Activated T-helper 1 cell treated with anti-CD3 and anti-CD28 coated beads, Interleukin-12 subunit alpha, Interleukin-12 subunit beta, Interleukin-2, Interleukin-4 antibody, amounts not matched to agents 30 ng/mL and 10 ng/mL and 1 ng/mL, durations not matched to agents 14 hours and 24 hours and 36 hours (primary cell): ENCODE data around the gene SBF1. TPM values are rescaled to one million over a fixed set of nuclear protein-coding genes. Genes with fewer than 3 reads are reported as not detected.

Source experiments
- DNase-seq: peaks from one replicate; pipeline ENCODE4 v3.0.0; 2021; ENCODE audit warnings: low spot score
- H3K27ac Mint-ChIP-seq: one replicate; pipeline ENCODE4 v1.8.0; 2021; ENCODE audit warnings: mild to moderate bottlenecking, mixed read lengths
- H3K27me3 Mint-ChIP-seq: one replicate; pipeline ENCODE4 v1.8.0; 2022; ENCODE audit warnings: mild to moderate bottlenecking, moderate library complexity, mixed read lengths; ENCODE audit not compliant: insufficient read depth
- H3K36me3 Mint-ChIP-seq: one replicate; pipeline ENCODE4 v1.8.0; 2021; ENCODE audit warnings: low read depth, mixed read lengths
- H3K4me1 Mint-ChIP-seq: one replicate; pipeline ENCODE4 v1.8.0; 2021; ENCODE audit warnings: low read depth, mixed read lengths
- H3K4me3 Mint-ChIP-seq: one replicate; pipeline ENCODE4 v1.8.0; 2021; ENCODE audit warnings: mild to moderate bottlenecking, moderate library complexity, mixed read lengths
- H3K9me3 Mint-ChIP-seq: one replicate; pipeline ENCODE4 v1.8.0; 2021; ENCODE audit warnings: mixed read lengths
- intact Hi-C: fragments of 100-400 bp; cut with micrococcal nuclease; formaldehyde crosslinking; loops from one replicate; pipeline ENCODE4 v1.15.1; 2024
- total RNA-seq: library from RNA; stranded (reverse); gene quantifications from 2 replicates; pipeline ENCODE4 v1.2.3, GENCODE V29; 2022

SBF1 gene
- total RNA-seq, 1 donor from 2014 or later, result 116 TPM

DNA sequence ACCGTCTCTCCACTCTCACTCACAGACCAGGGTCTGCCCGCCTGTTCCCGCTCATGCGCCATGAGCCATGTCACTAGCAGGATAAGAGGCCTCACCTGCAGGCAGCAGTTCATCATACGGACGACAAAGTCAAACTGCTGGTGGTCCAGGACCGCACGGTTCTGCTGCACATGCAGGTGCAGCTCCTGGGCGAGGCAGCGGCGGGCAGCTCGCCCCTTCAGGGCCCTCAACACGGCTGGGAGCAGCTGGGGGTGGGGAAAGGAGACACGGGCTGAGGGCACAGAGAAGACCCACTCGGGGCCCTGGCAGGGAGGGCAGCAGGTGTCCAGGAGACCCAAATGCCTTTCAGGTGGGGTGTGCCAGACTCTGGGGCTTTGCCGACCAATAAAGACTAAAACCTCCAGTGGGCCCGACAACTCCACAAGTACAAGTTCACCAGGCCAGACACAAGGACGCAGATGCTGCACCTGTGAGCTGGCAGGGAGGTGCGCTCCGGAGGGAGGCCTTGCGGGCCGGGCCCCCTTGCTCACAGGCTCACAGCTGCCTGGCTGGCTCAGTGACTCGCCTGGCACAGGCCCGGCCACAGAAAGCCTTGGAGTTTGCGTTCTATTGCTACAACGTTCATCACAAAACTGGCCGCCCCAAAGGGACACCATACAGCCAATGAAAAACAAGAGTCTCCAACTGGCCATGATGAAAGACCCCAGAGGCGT, 11.5 kb downstream of the SBF1 start:
- H3K27ac Mint-ChIP-seq, result no peak overlapping the region
- no peaks in the 10 kb centered on the region for H3K27me3 Mint-ChIP-seq
- DNase-seq, result no peak
- H3K9me3 Mint-ChIP-seq, result no peaks in the 10 kb centered on the region
- no peak overlapping the region for H3K4me3 Mint-ChIP-seq
- intact Hi-C loops, result no loop called here
- H3K36me3 Mint-ChIP-seq, result peaks cover 23% of the 10 kb centered on the region
- H3K4me1 Mint-ChIP-seq, result peaks cover under 1% of the 10 kb centered on the region

GRCh38 chr22:50461979-50462540, 12.8 kb downstream of the SBF1 start:
- H3K4me1 Mint-ChIP-seq, result no peaks in the 10 kb centered on the region
- no peak overlapping the region for H3K27ac Mint-ChIP-seq
- DNase-seq, result no peak
- H3K36me3 Mint-ChIP-seq, result peaks cover 29% of the 10 kb centered on the region
- no peak overlapping the region for H3K4me3 Mint-ChIP-seq
- intact Hi-C loops, result no loop called here
- no peaks in the 10 kb centered on the region for H3K27me3 Mint-ChIP-seq
- no peaks in the 10 kb centered on the region for H3K9me3 Mint-ChIP-seq

- no peaks in the 10 kb centered on the region for H3K27me3 Mint-ChIP-seq
- H3K27ac Mint-ChIP-seq, result no peak overlapping the region
- DNase-seq, result no peak
- H3K36me3 Mint-ChIP-seq, result peaks cover 27% of the 10 kb centered on the region
- no peak overlapping the region for H3K4me3 Mint-ChIP-seq
- intact Hi-C loops, result no loop called here
- H3K9me3 Mint-ChIP-seq, result no peaks in the 10 kb centered on the region
- H3K4me1 Mint-ChIP-seq, result no peaks in the 10 kb centered on the region
These were observed 13.3 kb downstream of the SBF1 start for GRCh38 chr22:50461536-50461935.

- intact Hi-C loops, result no loop called here
- H3K4me1 Mint-ChIP-seq, result no peaks in the 10 kb centered on the region
- H3K27ac Mint-ChIP-seq, result no peak overlapping the region
- no peaks in the 10 kb centered on the region for H3K9me3 Mint-ChIP-seq
- no peak overlapping the region for H3K4me3 Mint-ChIP-seq
- peaks cover 25% of the 10 kb centered on the region for H3K36me3 Mint-ChIP-seq
- no peak for DNase-seq
- no peaks in the 10 kb centered on the region for H3K27me3 Mint-ChIP-seq
These were observed 13.9 kb downstream of the SBF1 start for GRCh38 chr22:50460938-50461337.

DNA sequence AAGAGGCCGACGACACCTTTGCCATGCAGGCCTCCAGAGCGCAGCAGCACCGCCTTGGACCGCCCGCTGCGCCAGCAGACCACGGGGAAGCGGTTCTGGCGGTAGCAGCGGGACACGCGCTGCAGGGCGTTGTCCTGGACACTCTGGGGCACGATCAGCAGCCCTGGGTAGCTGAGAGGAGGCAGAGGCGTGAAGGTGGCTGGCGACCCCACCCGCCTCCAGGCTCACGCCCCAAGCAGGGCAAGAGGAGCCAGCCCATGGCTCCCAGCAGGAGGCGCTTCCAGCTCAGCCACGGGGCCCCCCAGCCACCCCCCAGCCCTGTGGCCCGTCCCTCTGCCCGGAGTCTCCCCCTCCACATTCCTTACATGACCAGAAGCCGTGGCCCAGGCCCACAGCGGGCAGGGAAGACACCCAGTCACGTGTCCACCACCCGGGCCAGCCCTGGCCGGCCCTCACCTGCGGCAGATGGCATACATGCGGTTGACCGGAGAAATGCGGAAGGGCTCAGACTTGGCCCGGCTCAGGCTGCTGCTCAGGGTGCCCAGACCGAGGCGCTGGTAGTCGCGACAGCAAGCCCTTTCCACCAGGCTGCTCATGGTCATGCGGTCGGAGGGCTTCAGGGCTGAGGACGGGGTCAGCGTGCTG, 15.2 kb downstream of the SBF1 start:
- Mint-ChIP-seq H3K36me3 (peaks cover 30% of the 10 kb centered on the region), H3K4me1 (no peaks in the 10 kb centered on the region), H3K27ac (no peak overlapping the region), H3K9me3 (no peaks in the 10 kb centered on the region), H3K27me3 (no peaks in the 10 kb centered on the region), H3K4me3 (no peak overlapping the region)
- no peak for DNase-seq
- intact Hi-C loops, result no loop called here

DNA sequence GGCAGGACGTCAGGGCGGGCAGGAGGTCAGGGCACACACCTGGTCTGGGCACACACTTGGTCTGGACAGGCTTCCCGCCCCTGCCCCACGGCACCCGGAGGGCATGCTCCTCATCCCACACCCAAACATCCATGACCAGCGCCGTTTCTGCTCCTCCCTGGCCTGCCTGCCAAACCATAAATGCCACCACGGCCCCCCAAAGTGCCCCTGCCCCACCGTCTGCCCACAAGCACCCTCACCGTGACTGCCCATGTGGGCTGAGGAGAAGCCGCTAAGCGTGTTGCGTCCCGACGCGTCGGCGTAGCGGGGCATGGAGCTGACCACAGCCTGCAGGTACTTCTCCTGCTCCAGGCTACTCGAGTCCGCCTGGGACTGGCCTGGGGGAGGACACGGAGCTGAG, 15.8 kb downstream of the SBF1 start:
- intact Hi-C loops, result no loop called here
- no peak for DNase-seq
- Mint-ChIP-seq H3K36me3 (peaks cover 33% of the 10 kb centered on the region), H3K9me3 (no peaks in the 10 kb centered on the region), H3K4me3 (no peak overlapping the region), H3K4me1 (no peaks in the 10 kb centered on the region), H3K27ac (no peak overlapping the region), H3K27me3 (no peaks in the 10 kb centered on the region)

GRCh38 chr22:50456466-50457234, 18.2 kb downstream of the SBF1 start:
- Mint-ChIP-seq H3K36me3 (peaks cover 35% of the 10 kb centered on the region), H3K27ac (no peak overlapping the region), H3K4me1 (peaks cover 8% of the 10 kb centered on the region), H3K9me3 (no peaks in the 10 kb centered on the region), H3K4me3 (no peak overlapping the region), H3K27me3 (no peaks in the 10 kb centered on the region)
- intact Hi-C loops, result loop anchor here (2.0 kb wide), 1 partner anchor 42 kb away; no protein-coding TSS in a partner anchor
- DNase-seq, result no peak

DNA sequence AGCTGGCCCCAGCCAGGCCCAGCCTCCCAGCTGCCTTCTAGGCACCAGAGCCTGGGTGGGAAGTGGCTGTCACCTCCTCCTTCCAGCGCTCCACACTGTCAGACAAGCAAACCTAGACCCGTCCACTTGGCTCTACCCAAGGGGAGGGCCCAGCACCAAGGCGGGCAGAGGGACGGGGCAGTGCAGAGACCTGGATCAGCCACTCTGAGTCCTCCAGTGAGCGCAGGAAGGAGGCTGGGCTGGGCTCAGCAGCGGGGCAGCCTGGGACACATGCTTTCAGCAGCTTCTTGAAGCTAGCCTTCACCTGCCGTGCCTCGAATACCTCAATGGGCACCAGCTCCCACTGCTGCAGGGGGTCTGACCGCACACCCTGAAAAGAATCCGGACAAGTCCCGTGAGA, 18.8 kb downstream of the SBF1 start:
- DNase-seq, result no peak
- H3K27me3 Mint-ChIP-seq, result no peaks in the 10 kb centered on the region
- no peak overlapping the region for H3K27ac Mint-ChIP-seq
- intact Hi-C loops, result loop anchor here (2.0 kb wide), 1 partner anchor 43 kb away; no protein-coding TSS in a partner anchor
- H3K4me1 Mint-ChIP-seq, result peaks cover 8% of the 10 kb centered on the region
- peaks cover 41% of the 10 kb centered on the region for H3K36me3 Mint-ChIP-seq
- no peak overlapping the region for H3K4me3 Mint-ChIP-seq
- H3K9me3 Mint-ChIP-seq, result no peaks in the 10 kb centered on the region

- intact Hi-C loops, result no loop called here
- Mint-ChIP-seq H3K27ac (no peak overlapping the region), H3K4me3 (no peak overlapping the region), H3K27me3 (no peaks in the 10 kb centered on the region), H3K36me3 (peaks cover 38% of the 10 kb centered on the region), H3K4me1 (peaks cover 8% of the 10 kb centered on the region), H3K9me3 (no peaks in the 10 kb centered on the region)
- DNase-seq, result no peak
These were observed 19.6 kb downstream of the SBF1 start for GRCh38 chr22:50455201-50455600.

GRCh38 chr22:50454556-50455075, 20.2 kb downstream of the SBF1 start:
- H3K27ac Mint-ChIP-seq, result no peak overlapping the region
- peaks cover 40% of the 10 kb centered on the region for H3K36me3 Mint-ChIP-seq
- intact Hi-C loops, result no loop called here
- H3K4me1 Mint-ChIP-seq, result peaks cover 8% of the 10 kb centered on the region
- no peaks in the 10 kb centered on the region for H3K9me3 Mint-ChIP-seq
- H3K27me3 Mint-ChIP-seq, result no peaks in the 10 kb centered on the region
- H3K4me3 Mint-ChIP-seq, result no peak overlapping the region
- DNase-seq, result no peak

DNA sequence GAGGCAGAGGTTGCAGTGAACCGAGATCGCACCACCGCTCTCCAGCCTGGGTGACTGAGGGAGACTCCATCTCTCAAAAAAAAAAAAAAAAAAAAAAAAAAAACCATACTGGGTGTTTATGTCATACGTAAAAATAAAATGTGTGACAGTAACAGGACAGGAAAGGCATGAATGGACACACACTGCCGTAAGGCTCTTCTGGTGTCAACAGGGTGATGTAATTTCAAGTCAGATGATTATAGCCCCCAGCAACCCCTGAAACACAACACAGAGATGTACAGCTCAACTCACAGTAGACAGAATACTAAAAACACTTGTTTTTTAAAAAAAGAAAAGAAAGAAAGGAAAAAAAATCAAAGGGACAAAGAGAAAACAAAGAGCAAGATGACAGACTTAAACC, 22.2 kb downstream of the SBF1 start:
- Mint-ChIP-seq H3K9me3 (no peaks in the 10 kb centered on the region), H3K4me3 (no peak overlapping the region), H3K27me3 (no peaks in the 10 kb centered on the region), H3K36me3 (peaks cover 44% of the 10 kb centered on the region), H3K27ac (peak overlapping the region; percentile 50), H3K4me1 (peaks cover 8% of the 10 kb centered on the region)
- intact Hi-C loops, result no loop called here
- no peak for DNase-seq

DNA sequence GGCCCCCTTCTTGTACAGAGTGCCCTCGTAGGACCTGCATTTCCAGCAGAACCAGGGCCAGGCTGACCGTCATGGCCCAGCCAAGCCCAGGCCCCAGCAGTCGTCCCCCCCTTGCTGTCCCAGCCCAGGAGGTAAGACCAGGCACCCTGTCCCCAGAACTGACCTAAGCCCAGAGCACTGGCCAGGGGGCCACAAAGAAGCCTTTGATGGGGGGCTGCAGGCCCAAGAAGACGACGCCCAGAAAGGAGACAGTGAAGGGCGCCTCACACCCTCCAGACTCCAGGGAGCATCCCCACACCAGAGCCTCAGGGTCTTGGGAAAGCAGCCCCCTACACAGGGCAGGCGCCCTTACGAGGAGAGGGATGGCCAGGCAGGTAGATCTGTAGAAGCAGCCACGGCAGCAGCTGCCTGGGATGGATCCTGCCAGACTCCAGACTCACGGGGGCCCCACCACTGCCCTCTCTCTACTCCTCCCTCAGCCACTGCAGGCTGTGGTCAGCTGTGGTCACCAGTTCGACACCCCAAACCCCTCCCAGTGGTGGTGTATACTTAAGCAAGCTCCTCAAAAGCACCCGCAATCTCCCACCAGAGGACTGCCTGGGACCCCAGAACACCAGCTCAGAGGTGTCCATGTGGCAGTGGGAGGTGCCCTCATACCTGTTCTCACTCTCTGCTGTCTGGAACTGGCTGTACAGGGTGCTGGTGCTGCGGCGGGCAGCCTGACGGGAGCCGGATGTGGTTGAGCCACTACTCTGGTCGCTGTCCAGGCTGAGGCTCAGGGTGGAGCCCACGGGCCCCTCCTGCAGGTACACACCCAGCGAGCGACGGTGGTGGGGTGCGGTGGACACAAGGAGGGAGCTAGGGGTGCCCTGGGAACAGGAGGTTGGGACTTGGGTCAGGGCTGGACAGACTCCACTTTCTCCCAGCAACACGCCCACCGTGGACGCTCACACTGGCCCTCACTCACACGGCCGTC, 27.0 kb downstream of the SBF1 start:
- H3K27me3 Mint-ChIP-seq, result no peaks in the 10 kb centered on the region
- no peak overlapping the region for H3K27ac Mint-ChIP-seq
- H3K36me3 Mint-ChIP-seq, result peaks cover 28% of the 10 kb centered on the region
- no peak for DNase-seq
- H3K4me3 Mint-ChIP-seq, result no peak overlapping the region
- no peaks in the 10 kb centered on the region for H3K9me3 Mint-ChIP-seq
- H3K4me1 Mint-ChIP-seq, result peaks cover 4% of the 10 kb centered on the region
- intact Hi-C loops, result no loop called here
